SU-DHL-6 (cell line): ENCODE results near the gene ENPP4.
"Not testable (repeated sequence)": the region's sequence is repeated elsewhere in the genome, so short reads cannot be mapped to it uniquely, and the experiment has no call there.

Experiments used
- H2AFZ ChIP-seq: fragments of 200-600 bp; sonication (generic); 2 replicates; pipeline ENCODE4 v1.6.1; 2014; ENCODE audit warnings: low read depth, mild to moderate bottlenecking, moderate library complexity, mixed read lengths, antibody characterized with exemption, low read length; ENCODE audit not compliant: severe bottlenecking
- H3F3A ChIP-seq: fragments of 200-600 bp; shearing (Covaris generic); 2 replicates; pipeline ENCODE4 v1.6.0; 2016; ENCODE audit warnings: antibody characterized with exemption, mild to moderate bottlenecking; ENCODE audit not compliant: insufficient read depth
- H3K27ac ChIP-seq: fragments of 200-600 bp; sonication (generic); 2 replicates; pipeline ENCODE4 v1.5.1; 2016; ENCODE audit warnings: low read depth, mild to moderate bottlenecking, low read length, moderate library complexity, mixed read lengths
- H3K27me3 ChIP-seq: fragments of 200-600 bp; sonication (generic), shearing (Covaris generic); 2 replicates; pipeline ENCODE4 v1.6.0; 2014; ENCODE audit warnings: mild to moderate bottlenecking, low read length
- H3K36me3 ChIP-seq: fragments of 200-600 bp; sonication (generic); 2 replicates; pipeline ENCODE4 v1.6.1; 2014; ENCODE audit warnings: mild to moderate bottlenecking, low read length, mixed read lengths
- H3K4me2 ChIP-seq: fragments of 300-600, 200-600 bp; shearing (Covaris generic), sonication (generic); 2 replicates; pipeline ENCODE4 v1.6.0; 2014; ENCODE audit warnings: low read length, low read depth, mild to moderate bottlenecking; ENCODE audit not compliant: poor library complexity, severe bottlenecking
- H3K4me3 ChIP-seq: fragments of 200-600 bp; sonication (generic); 2 replicates; pipeline ENCODE4 v1.5.1; 2014; ENCODE audit warnings: antibody characterized with exemption, low read length, mild to moderate bottlenecking, mixed read lengths; ENCODE audit not compliant: insufficient read depth, poor library complexity, severe bottlenecking
- H3K79me2 ChIP-seq: fragments of 200-600 bp; sonication (generic); 2 replicates; pipeline ENCODE4 v1.6.1; 2014; ENCODE audit warnings: mild to moderate bottlenecking, low read length, moderate library complexity; ENCODE audit not compliant: insufficient read depth
- H3K9ac ChIP-seq: fragments of 200-600 bp; sonication (generic); 2 replicates; pipeline ENCODE4 v1.7.0; 2014; ENCODE audit warnings: mild to moderate bottlenecking, low read length
- H3K9me2 ChIP-seq: fragments of 200-600 bp; sonication (generic); replicated peaks from 2 replicates; pipeline ENCODE4 v1.6.1; 2014; ENCODE audit warnings: low read length; ENCODE audit not compliant: insufficient read depth
- H3K9me3 ChIP-seq: fragments of 200-600 bp; sonication (generic); 2 replicates; pipeline ENCODE4 v1.6.1; 2014; ENCODE audit warnings: low read length, mixed read lengths; ENCODE audit not compliant: insufficient read depth
- H4K20me1 ChIP-seq: fragments of 200-600 bp; sonication (generic); 2 replicates; pipeline ENCODE4 v1.6.1; 2014; ENCODE audit warnings: low read depth, mild to moderate bottlenecking, antibody characterized with exemption, low read length, moderate library complexity, mixed read lengths
- CTCF ChIP-seq: fragments of 200-600 bp; sonication (generic); IDR thresholded peaks from one replicate; pipeline ENCODE4 v1.5.1; 2017; ENCODE audit warnings: antibody characterized with exemption, mild to moderate bottlenecking, low read length, moderate library complexity; ENCODE audit not compliant: insufficient read depth, poor library complexity, severe bottlenecking
- EZH2phosphoT487 ChIP-seq: fragments of 200-600 bp; sonication (generic), shearing (Covaris generic); conservative IDR thresholded peaks from 2 replicates; pipeline ENCODE4 v1.6.1; 2018; ENCODE audit warnings: mild to moderate bottlenecking, antibody characterized with exemption, low read length, moderate library complexity, mixed read lengths

ENPP4 gene

DNA sequence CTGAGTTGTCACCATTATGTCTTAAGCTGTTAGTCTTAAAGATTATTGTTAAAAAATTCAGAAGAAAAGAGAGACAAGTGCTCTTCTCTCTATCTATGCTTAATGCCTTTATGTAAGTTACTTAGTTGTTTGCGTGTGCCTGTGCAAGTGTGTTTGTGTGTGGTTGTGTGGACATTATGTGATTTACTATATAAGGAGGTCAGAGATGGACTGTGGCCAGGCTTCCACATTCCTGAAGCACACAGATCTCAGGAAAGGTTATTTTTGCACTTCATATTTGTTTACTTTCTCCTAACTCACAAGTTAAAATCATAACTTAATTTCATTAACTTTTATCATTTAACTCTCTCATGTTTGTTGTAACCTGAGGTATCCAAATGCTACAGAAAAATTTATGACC lies 14.5 kb downstream of the ENPP4 start:
- Histone ChIP-seq H3F3A (peaks cover 6% of the 10 kb centered on the region; the same call in 1 of the 2 replicates), H3K9me3 (no peaks in the 10 kb centered on the region), H4K20me1 (peaks cover 19% of the 10 kb centered on the region), H3K36me3 (peaks cover 34% of the 10 kb centered on the region), H3K9me2 (no peaks in the 10 kb centered on the region), H3K4me2 (no peak overlapping the region), H3K9ac (no peak overlapping the region), H3K4me3 (no peak overlapping the region), H2AFZ (no peak overlapping the region), H3K27ac (no peak overlapping the region), H3K79me2 (peaks cover 22% of the 10 kb centered on the region), H3K27me3 (no peaks in the 10 kb centered on the region)
- TF ChIP-seq CTCF = no peak
- no peak for TF ChIP-seq EZH2phosphoT487

- not testable (repeated sequence) for H2AFZ ChIP-seq, H3F3A ChIP-seq, H4K20me1 ChIP-seq, H3K4me3 ChIP-seq, H3K79me2 ChIP-seq, H3K27ac ChIP-seq, H3K9me3 ChIP-seq, H3K4me2 ChIP-seq, H3K9ac ChIP-seq, H3K27me3 ChIP-seq, H3K9me2 ChIP-seq
- peaks cover 11% of the 10 kb centered on the region; the same call in 1 of the 2 replicates for H3K36me3 ChIP-seq
Measured at GRCh38 chr6:46149066-46149465, 19.3 kb downstream of the ENPP4 start.

GRCh38 chr6:46156701-46157100 lies 26.9 kb downstream of the ENPP4 start:
- H3K79me2 ChIP-seq = no peaks in the 10 kb centered on the region
- no peak overlapping the region for H3K27ac ChIP-seq
- no peaks in the 10 kb centered on the region for H3K9me3 ChIP-seq
- peaks cover 32% of the 10 kb centered on the region for H3K36me3 ChIP-seq
- no peak overlapping the region for H3K4me3 ChIP-seq
- H3F3A ChIP-seq = peaks cover 4% of the 10 kb centered on the region; the same call in 1 of the 2 replicates
- no peak overlapping the region for H3K4me2 ChIP-seq
- H2AFZ ChIP-seq = no peak overlapping the region
- TF ChIP-seq EZH2phosphoT487 = no peak
- no peak for TF ChIP-seq CTCF
- H3K27me3 ChIP-seq = no peaks in the 10 kb centered on the region
- no peaks in the 10 kb centered on the region for H4K20me1 ChIP-seq
- no peaks in the 10 kb centered on the region for H3K9me2 ChIP-seq
- H3K9ac ChIP-seq = no peak overlapping the region

- Histone ChIP-seq H3K9me3 (no peaks in the 10 kb centered on the region), H3K27ac (no peak overlapping the region), H3K9me2 (no peaks in the 10 kb centered on the region), H3K9ac (no peak overlapping the region), H3K27me3 (no peaks in the 10 kb centered on the region), H3K4me2 (no peak overlapping the region), H2AFZ (no peak overlapping the region), H3K36me3 (peaks cover 45% of the 10 kb centered on the region), H4K20me1 (no peaks in the 10 kb centered on the region), H3K79me2 (no peaks in the 10 kb centered on the region; the same call in 1 of the 2 replicates), H3F3A (0 out of 2 replicates have a peak, but pooled peaks cover 4% of the 10 kb centered on the region), H3K4me3 (no peak overlapping the region)
- no peak for TF ChIP-seq EZH2phosphoT487
- no peak for TF ChIP-seq CTCF
Measured at GRCh38 chr6:46159229-46159628, 29.4 kb downstream of the ENPP4 start.
